Stimulated activated CD8-positive, alpha-beta memory T cell treated with anti-CD3 and anti-CD28 coated beads, Interleukin-12 subunit alpha, Interleukin-12 subunit beta, amount 100 ng/mL, for 4 hours (primary cell): ENCODE data around the gene MT1F.
A peak's percentile ranks its signal among the peaks of the same experiment; 100 is the strongest.
"Not testable (repeated sequence)": the region's sequence is repeated elsewhere in the genome, so short reads cannot be mapped to it uniquely, and the experiment has no call there.

ENCODE experiments used
- DNase-seq: peaks from one replicate; pipeline ENCODE4 v3.0.0-alpha.2; 2020; ENCODE audit warnings: low read depth

The MT1F gene

DNA sequence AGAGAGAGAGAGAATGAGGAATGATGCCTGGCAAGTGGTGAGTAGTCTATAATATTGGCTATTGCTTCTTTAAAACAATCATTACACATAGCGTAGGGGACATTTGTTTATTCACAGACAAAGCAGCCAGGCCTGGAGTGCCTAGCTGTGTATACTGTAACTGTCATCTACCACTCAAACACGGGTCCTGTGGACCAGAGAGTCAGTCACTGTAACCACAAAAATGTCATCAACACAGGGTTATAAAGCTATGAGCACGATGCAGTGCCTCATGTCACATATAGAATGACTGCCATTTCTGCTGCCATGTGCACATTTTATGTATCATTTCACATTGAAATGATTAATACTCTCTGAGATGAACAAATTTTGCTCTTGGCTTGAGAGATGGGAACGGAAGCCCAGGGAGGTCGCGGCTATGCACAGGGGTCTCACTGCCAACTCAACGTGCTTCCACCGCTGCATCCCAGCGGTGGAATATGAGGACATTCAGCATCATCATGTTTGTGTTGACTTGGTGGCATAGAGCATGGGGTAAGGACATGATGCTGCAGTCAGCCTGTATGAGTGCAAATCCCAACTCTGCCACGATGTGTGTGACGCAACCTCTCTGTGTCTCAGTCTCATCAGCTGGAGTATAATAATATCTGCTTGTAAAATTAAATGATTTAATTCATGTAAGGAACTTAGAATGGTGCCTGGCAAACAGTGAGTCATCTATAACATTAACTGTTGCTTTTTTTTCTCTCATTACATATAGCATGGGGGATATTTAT, 15.2 kb downstream of the MT1F start:
- no peak for DNase-seq

DNA sequence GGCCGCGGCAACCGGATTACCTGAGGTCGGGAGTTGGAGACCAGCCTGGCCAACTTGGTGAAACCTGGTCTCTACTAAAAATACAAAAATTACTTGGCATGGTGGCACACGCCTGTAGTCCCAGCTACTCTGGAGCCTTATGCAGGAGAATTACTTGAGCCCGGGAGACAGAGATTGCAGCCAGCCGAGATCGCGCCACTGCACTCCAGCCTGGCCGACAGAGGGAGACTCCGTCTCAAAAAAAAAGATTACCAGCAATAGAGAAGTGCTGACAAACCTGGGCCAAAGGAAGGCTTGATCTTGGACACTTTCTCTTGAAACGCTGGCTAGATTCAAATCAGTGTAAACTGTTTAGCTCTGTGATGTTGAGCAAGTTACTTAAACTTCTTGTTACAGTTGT, 16.2 kb downstream of the MT1F start:
- DNase-seq, result no peak

DNA sequence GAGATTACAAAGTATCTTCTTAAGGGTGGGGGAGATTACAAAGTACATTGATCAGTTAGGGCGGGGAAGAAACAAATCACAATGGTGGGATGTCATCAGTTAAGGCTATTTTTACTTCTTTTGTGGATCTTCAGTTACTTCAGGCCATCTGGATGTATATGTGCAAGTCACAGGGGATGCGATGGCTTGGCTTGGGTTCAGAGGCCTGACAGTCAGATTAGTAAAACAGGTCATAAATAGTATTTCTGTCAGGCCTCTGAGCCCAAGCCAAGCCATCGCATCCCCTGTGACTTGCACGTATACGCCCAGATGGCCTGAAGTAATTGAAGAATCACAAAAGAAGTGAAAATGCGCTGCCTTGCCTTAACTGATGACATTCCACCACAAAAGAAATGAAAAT, 16.8 kb downstream of the MT1F start:
- DNase-seq, result not testable (repeated sequence)

DNA sequence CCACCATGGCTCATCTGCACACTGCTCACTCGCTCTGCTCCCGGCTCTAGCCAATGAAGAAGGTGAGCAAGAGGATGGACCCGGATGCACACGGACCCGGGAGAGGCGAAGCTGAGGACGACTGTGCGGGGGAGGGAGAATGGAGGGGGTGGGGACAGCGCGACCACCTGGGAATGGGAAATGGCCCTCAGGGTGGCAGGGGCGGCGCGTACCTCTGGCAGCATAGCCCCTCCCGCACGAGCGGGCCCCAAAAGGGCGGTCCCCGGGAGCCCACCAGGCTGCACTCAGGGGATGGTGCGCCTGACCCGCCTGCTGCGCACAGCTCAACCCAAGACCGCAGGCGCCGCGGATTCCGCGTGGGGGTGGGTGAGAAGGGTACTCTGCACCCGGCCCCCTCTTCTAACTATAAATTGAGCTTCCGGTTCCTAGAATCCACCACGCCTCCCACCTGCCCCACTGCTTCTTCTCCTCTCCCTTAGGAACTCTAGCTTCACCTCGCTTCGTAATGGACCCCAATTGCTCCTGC, 18.0 kb downstream of the MT1F start:
- peak; percentile 40 for DNase-seq

DNA sequence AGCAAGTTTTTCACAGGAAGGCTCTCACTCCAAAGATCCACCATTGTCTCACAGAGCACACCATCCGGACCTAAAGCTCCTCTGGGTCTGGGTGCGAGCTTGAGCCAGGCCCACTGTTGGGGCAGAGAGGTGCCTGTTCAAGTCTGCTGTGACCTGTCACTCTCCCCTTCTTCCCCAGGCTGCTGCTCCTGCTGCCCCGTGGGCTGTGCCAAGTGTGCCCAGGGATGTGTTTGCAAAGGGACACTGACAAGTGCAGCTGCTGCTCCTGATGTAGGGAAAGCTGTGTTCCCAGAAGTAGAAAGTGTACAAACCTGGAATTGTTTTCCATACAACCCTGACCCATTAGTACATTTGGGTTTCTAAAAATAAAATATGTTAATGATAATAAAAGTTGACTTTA, 19.7 kb downstream of the MT1F start:
- DNase-seq, result no peak

DNA sequence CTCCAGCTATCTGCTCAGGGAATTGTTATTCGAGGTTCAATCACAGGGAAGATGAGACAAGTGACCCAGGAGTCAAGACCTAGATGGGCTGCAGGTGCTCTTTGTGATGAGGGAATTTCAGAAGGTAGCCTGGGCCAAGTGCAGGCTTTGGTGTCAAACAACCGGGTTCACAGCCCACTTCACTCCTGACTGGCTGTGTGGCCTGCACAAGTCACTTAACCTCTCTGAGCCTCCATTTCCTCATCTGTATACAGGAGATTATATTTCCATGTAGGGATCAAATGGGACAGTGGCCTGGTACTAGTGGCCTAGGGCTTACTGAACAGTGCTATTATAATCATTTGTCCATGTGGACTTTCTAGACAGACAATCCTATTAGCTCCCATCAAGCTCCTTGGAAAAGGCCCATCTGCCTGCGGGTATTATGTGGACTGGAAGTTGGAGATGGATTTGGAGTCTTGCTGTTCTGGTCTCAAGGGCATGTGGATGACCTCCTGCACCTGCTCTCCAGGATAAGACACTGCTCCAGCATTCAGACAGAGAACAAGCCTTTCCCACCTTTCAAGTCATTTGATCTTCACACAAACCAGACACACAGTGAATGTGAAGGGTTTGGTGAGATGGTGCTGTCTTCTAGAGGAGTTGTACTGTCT, 21.4 kb downstream of the MT1F start:
- no peak for DNase-seq

DNA sequence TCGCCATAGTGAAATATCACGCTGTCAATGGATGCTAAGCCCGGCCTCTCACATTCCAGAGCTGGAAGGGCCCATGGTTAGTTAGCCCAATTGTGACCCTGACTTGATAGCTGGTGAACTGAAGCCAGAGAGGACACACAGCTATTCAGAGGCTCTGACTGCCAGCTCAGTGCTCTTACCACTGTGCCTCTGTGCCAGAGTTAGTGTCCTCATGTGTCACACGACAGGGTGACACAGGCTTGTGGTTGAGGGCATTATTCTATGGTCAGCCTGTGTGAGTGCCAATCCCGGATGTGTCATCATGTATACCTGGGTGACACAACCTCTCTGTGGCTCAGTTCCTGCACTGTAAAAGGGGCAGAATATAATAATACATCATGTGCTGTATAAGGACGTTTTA, 22.1 kb downstream of the MT1F start:
- DNase-seq, result no peak

DNA sequence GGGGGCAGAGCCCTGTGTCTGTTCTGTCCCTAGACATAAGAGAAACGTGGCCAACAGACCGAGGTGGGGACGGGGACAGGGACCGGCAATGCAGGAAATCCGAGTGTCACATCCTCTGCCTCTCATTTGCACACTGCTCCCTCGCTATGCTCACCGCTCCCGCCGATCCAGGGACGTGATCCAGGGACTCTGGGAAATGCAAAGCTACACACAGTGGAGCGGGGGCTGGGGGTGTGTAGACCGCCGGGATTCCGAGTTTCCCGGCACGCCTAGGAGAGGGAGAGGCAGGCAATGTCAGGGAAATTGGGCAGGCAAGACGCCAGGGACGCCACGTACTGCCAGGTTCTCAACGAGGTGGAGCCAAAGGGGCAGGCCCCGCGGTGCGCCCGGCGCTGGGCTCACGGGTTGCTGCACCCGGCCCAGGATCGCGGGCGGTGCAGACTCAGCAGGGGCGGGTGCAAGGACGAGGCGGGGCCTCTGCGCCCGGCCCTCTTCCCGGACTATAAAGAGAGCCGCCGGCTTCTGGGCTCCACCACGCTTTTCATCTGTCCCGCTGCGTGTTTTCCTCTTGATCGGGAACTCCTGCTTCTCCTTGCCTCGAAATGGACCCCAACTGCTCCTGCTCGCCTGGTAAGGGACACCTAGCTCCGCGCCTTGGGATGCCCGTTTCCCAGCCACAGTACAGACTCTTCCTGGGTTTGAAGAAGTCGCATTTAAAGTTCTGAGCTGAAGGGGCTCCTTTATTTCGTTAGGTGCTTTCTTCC, 24.4 kb downstream of the MT1F start, which contains the start of gene MT1X:
MT1X (plus strand) TSS at position 532 of the 764 bp plus-strand sequence; CDS start at position 603, 71 bp downstream.
- peak; percentile 73 for DNase-seq

DNA sequence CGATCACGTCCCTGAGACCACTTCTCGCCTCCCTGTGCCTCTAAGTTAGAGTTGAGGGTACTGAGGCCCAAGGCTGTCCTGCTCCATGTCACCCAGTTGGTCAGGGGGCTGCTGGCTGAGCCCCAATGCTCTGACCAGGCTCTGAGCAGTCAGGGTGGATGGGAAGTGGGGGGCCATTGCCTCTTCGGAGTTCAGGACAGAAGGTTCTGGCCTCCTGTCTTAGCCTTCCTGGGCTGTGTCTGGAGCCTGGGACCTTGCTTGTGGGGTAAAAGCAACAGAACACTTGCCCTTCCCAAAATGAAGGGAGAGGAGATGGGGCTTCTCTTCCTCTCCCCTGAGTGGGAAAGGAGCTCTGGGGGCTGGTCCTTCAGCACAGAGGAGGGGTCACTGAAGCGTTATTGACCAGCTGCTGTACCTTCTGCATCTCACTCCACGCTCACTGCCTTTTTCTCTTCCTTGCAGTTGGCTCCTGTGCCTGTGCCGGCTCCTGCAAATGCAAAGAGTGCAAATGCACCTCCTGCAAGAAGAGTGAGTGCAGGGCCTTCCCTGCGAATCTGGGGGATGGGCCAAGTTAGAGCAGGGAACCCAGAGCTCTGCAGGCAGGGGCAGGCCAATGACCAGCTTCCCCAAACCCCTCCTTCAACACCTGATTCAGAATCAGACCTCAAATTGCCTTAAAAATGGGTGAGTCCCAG, 25.1 kb downstream of the MT1F start:
- DNase-seq, result no peak

DNA sequence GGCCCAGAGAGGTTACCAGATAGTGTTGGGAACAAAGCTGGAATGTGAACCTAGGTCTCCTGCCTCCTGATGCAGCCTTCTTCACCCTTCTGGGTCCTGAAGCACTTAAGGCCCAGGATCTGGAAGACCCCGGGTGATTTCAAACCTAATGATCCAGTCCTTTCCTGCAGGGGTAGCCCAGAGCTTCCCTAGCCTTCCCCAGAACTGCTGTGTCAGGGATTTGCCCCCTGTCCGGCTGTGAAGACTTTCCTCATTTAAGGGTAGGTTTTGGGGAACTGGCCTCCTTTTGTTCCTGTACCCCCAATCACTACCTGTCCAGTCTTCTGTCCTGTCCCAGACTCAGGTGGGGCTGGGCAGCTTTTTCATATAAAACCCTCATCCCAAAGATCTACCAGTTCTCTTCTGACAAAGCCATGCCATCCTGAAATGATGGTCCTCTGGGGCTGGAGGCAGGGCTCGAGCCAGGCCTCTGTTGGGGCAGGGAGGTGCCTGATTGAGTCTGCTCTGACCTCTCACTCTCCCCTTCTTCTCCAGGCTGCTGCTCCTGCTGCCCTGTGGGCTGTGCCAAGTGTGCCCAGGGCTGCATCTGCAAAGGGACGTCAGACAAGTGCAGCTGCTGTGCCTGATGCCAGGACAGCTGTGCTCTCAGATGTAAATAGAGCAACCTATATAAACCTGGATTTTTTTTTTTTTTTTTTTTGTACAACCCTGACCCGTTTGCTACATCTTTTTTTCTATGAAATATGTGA, 25.8 kb downstream of the MT1F start:
- no peak for DNase-seq

DNA sequence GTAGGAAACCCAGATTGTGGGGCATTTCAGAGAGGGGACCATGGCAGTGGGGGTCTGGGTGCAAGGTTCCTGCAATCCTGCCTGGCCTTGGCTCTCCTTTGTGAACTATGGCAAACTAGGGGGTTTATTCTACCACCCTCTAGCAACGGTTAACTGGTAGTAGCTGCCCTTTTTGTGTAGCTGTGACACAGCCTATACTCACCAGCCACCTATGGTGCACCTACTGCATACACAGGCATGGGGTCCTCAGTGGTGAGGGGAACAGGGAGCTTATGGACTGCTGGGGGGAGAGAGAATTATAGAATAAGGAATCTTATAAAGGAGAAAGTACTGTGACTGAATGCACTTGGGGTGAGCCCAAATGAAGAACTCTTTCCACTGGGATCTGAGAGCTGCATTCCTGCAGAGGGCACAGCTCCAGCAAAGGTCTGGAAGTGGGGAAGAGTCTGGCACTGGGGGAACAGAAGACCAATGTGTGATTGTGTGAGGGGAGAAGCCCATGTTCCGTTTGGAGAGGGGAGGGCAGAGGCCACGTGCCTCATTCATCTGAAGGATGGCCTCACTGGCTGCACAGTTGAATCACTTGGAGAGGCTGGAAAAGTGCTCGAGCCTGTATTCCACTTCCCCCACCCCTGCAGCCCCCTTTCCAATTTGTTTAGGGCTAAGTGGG, 26.6 kb downstream of the MT1F start:
- no peak for DNase-seq

DNA sequence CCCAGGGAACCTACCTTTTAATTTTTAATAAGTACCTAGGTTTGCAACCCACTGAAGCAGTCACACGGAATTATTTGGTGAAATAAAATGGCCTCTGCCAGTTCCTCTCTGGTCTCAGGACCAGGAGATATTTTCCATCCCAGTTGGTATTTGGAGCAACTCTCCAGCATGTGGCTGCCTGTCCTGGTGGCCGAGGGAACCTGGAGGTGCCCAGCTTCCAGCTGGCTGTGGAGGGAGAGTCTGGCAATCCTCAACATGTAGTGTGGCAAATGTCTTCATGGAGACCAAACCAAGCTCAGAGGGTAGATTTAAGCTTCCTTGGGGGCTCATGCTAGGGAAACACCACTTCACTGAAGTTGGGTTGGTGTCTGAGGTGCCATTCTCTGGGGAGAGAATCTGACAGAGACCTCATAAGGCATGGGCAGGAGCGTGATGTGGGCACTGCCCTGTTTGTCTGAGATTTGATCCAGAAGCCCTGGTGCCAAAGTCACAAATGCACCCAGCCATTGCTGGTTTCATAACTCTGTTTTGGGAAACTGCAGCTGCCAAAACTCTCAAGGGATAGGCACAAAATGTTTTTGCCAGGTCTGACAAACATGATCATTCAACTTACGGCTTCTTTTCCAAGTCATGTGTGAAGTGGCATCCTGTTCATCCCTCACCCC, 27.3 kb downstream of the MT1F start:
- DNase-seq, result no peak

DNA sequence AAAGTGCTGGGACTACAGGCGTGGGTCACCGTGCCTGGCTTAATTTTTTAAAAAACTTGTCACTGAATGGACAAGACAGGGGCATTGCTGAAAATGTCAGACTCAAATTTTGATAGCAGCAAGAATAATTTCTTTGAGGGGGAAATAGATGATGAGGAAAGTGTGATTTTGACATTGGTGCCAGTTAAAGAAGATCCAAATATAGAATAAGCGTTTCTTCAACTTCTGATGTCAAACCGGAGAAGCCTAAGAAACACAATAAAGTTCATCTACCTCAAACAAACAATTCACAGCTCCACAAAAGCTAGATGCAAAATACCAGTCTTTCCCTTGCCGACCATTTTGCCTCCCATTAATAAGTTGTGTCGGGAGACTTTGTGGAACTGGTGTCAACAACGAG, 29.0 kb downstream of the MT1F start:
- DNase-seq, result no peak

DNA sequence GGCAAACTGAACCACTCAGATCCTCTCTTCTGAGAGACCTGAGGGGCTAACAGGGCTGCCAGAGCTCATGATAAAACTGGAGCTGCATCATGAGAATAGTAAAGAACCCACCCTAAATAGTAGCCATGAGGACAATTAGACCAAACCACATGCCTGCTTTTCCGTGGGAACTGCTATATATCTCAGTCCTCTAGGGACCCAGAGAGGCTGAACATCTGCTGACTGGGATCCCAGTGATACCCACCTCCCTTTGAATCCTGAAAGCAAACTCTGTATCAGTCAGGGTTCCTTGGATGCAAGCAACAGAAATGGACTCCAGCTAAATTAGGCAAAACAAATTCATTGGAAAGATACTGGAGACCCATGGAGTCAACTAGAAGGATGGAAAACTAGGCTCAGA, 31.0 kb downstream of the MT1F start:
- DNase-seq, result no peak

DNA sequence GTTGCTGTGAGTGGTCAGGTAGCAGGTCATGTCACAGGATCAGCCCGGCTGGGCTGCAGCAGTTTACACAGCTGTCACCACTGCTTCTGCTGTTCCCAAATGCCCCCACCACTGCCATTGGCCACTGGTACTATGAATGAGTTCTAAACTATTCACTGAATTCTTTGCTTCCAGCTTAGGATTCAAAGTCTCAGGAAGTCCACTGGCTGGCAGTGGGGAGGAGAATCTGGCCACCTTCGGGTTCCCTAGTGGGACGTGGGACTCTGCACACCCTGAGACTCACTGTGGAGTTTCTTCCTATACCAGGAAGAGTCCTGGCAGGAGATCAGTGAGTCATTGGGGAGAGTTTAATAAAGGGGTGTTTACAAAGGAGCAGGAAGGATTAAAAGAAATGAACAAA, 31.4 kb downstream of the MT1F start:
- no peak for DNase-seq

DNA sequence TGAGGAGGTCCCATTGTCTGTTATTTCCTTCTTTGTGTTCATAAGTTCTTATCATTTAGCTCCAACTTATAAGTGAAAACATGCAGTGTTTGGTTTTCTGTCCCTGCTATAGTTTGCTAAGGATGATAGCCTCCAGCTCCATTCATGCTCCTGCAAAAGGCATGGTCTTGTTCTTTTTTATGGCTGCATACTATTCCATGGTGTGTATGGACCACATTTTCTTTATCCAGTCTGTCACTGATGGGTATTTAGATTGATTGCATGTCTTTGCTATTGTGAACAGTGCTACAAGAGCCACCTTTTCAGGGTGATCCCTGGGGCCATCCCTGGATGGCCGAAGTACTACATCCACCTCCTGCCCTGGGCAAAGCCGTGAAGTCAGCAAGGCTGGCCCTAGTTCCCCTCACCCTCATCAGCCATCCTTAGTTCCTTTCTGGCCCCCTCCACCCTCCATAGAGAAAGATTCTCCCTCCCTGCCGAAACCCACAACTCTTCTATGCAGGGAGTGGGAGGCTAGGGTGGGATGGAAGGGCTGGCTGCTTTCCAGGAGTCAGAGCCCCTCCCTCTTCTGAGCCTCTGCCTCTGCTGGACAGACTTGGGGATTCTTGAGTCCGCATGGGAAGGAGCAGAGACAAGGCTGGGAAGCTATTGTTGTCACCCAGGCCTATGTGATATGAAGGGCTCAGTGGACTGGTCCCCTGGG, 32.8 kb downstream of the MT1F start:
- no peak for DNase-seq

DNA sequence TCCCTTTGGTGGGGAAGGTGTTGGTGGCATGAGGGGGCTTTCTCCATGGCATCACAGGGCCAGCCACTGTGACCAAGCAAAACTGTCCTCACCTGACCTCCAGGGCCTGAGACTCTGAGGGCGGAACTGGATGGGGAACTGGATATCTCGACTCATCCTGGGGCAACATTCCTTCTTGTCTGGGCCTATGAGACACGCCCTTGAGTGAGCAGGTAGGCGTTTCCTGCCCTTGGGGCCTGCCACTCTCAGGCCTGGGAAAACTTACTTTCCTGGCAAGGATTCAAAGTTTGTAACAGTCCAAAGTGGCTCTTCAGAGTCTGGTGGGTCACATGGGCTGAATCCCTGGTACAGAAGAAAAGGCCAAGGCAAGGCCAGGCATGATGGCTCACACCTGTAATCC, 34.1 kb downstream of the MT1F start:
- no peak for DNase-seq

DNA sequence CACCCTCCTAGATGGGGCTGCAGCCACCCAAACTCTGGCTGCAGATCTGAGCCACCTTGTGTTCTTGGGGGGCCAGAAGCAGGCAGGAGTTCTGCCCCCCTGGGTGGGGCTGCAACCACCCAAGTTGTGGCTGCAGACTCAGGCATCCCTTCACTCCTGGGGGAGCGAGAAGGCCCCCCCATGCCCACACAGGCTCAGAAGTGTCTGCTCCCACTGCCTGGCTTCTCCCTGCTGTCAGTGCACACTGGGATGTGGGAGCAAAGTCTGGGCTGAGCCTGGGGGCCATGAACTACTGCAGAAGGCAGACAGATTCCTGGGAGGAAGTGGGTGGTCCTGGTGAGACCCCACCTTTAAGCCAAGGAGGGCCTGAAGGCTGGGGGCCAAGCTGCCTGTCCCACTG, 37.5 kb downstream of the MT1F start:
- DNase-seq, result no peak

DNA sequence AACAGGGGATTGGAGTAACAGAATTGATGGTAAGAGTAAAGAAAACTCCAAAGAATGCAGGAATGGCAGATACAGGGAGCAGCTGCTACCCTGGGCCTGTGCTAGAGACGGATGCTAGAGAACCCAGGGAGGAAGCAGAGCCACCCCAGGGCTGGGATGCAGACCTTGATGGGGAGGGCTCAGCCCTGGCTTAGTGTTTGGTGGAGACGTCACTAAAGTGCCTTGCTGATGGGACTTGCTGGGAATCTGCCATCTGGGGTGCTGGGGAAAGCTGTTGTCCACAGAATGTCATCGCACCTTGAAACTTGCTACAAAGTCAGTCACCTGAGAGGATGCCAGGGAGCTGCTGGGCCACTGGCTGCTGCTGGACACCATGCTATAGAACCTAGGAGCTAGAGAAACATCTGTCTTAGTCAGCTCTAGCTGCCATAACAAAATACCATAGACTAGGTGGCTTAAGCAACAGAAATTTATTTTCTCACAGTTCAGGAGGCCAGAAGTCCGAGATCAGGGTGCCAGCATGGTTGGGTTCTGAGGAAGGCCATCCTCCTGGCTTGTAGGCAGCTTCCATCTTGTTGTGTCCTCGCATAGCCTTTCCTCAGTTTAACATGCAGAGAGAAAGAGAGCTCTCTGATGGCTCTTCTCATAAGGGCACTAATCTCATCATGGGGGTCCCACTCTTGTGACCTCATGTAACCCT, 39.8 kb downstream of the MT1F start:
- no peak for DNase-seq
